GM18858 (cell line): ENCODE data around the gene TXN2.
A peak's percentile ranks its signal among the peaks of the same experiment; 100 is the strongest.
"Not testable (repeated sequence)": the region's sequence is repeated elsewhere in the genome, so short reads cannot be mapped to it uniquely, and the experiment has no call there.

Experiments
- ATAC-seq: cut with Tn5 transposase; IDR thresholded peaks from one replicate; pipeline ENCODE4 v1.9.1; 2021; ENCODE audit not compliant: unreplicated experiment

The TXN2 gene, protein sequence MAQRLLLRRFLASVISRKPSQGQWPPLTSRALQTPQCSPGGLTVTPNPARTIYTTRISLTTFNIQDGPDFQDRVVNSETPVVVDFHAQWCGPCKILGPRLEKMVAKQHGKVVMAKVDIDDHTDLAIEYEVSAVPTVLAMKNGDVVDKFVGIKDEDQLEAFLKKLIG

DNA sequence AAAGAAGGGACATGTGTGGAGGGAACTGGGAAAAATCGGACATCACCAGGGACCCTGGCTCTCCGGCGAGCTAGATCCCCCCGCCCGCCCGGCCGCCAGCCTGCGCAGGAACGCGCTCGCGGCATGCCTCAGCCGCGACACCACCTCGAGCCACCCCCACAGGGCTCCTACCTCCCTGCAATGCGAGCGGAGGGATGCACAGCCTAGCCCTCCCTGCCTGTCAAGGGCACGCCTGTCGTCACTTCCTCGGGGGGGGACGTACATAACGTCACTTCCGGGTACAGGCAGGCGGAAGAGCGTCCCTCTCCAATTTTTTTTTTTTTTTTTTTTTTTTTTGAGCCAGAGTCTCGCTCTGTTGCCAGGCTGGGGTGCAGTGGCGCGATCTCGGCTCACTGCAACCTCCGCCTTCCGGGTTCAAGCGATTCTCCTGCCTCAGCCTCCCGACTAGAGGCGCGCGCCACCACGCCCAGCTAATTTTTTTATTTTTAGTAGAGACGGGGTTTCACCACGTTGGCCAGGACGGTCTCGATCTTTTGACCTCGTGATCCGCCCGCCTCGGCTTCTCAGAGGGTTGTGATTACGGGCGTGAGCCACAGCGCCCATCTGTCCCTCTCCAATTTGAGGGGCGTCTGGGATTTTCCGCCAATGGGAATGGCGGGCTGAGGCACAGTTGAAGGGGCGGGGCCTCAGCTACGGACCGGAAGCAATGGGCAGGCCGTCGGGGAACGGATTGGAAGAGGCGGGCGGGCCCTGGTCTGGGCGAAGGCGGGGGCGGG is at the start of gene TXN2:
TSS of gene TXN2 (minus strand) at position 248 of the 776 bp plus-strand sequence. CDS start 803 bp downstream, outside the sequence.
- ATAC-seq = peak; percentile 60

DNA sequence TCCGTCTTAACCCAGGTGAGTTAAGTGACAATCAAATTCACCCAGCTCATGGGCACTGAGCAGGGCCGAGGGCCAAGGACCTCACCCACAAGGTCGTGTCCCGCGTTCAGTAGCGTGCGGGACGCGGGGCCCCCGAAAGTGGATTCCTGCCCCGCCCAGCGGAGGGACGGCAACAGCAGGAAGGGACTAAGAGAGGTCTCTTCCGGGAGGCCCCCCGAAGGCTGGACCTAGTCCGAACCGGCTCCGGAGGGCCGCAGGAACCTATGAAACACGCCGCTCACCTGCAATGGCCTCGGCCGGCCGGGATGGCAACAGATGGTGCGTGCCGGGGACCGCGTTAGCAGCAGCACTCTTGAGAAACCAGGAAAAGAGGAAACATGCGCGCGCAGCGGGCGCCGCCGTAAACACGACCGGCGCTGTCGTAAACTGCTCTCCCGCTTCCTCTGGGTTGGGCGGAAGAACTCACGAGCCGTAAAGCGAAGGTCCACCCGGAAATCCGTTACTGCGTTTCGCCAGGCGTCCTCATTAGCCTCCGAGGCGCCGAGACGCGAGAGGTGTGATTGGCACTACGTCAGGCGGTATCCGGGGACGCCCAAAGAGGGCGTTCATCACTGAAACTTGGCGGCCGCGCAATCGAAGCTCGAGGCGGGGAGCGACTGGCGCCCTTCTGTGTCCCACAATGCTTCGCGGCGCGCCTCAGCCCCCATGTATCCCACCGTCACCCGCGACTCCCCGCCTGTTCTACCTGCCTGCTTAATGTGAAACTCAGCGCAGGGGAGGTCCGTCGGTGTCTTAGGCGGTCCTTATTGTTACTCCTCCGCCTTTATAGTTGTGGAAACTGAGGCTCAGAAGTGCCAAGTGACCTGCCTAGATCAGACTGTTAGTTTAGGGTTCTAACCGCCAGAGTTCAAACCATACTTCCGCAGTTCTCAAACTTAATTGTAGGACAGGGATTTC is 47.6 kb upstream of the TXN2 start, which contains the start of gene EIF3D:
TSS of gene EIF3D (minus strand) at position 372 of the 957 bp plus-strand sequence. CDS start 3,045 bp downstream, outside the sequence.
- peak; percentile 80 for ATAC-seq

DNA sequence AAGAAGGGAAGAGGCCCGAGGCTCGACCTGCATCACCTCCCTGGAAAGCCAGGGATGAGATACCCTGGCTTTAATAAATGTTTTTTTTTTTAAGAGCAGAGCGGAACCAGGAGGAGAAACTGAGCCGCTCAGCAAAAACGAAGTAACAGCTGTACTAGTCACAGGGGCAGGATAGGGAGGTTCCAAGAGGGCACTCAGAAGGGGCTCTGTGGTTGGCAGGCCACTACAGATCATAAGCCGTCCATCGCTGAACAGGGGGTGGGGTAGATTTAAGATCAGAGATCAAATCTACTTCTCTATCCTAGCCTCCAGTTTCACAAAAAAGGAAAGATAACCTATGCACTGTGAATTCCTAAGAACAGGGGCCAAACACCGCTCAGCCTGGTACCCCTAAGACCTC is 46.9 kb upstream of the TXN2 start:
- ATAC-seq = no peak

DNA sequence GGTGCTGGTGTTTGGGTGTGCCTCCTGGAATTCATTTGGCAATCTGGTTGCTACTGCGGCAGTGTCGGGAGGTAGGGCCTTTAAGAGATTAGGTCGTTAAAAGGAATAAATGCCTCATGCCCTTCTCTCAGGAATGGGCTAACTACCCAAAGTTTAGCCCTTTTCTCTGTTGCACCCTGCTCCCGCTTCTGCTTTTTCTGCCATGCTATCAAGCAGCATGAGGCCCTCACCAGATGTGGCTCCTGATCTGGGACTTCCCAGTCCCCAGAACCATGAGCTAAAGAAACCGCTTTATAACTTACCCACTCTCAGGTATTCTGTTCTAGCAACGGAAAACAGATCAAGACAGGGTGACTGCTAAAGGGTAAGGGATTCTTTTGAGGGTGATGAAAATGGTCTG is 41.2 kb upstream of the TXN2 start:
- no peak for ATAC-seq

DNA sequence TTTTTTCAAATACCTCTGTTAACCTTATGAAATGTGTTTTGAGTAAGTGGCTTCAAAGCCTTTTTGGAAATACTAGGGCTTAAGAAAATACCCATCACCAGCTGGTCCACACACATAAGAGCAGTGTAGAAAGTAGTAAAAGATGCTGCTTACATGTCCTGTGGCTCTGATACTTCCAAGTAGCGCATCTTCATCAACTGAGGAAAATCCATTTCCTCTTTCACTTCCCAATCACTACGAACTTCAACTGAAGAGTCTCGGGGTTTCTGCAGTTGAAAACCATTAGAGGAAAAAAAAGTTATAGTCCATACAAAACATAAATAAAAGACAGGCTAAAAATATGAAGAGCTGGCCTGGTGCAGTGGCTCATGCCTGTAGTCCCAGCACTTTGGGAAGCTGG is 39.0 kb upstream of the TXN2 start:
- ATAC-seq = no peak

DNA sequence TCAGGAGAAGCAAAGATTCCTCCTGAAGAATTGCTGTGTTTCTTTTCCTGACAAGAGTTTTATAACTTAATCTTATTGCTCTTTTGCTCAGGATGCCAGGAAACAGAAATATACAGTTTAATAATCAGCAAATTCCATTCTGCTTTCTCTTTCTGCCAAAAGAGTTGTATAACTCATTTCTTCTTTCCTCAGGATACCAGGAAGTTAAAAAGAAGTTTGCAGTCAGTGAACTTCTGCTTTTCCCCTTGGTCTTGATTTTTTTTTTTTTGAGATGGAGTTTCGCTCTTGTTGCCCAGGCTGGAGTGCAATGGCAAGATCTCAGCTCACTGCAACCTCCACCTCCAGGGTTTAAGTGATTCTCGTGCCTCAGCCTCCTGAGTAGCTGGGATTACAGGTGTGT is 38.5 kb upstream of the TXN2 start:
- not testable (repeated sequence) for ATAC-seq

DNA sequence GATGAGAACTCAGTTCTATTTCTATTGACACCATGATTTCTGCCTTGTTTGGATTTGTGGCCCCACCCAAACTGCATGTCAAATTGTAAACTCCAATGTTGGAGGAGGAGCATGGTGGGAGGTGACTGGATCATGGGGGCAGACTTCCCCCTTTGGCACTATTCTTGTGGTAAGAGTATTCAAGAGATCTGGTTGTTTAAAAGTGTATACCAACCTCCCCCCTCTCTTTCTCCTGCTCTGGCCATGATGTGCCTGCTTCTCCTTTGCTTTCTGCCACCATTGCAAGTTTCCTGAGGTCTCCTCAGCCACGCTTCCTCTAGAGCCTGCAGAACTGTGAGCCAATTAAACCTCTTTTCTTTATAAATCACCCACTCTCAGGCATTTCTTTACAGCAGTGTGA is 33.3 kb upstream of the TXN2 start:
- ATAC-seq = no peak

DNA sequence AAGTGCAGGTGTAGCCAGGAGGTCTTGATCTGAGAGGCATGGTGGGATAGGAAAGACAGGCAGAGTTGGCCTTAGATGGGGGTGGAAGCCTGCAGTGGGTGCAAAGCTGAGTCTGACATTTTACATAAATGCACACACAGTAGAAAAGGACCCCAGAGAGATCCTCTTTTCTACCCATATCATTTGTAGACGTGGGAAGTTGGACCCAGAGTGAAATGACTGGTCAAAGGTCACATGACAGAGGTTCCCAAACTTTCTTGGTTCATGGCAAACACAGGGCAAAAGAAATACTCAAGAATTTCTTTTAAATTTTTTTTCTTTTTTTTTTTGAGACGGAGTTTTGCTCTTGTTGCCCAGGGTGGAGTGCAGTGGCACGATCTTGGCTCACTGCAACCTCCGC is 31.6 kb upstream of the TXN2 start:
- ATAC-seq = no peak

DNA sequence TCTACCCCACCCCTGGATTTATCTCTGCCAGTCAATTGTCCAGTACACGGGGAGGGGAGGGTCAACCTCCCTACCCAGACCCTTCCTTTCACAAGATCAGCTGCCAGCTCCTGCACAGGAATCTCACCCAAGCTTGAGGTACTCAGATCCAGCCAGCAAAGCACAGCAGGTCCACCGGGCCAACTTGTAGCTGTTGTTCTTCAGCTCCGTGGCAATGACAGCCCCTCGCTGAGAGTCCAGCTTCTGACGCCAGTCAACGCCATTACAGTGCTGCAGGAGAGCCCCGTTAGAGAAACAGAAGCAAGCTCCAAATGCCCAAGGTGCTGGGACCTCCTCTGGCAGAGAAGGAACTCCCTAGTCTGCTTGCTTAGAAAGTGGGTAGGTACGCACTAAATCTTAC is 30.9 kb upstream of the TXN2 start:
- no peak for ATAC-seq

DNA sequence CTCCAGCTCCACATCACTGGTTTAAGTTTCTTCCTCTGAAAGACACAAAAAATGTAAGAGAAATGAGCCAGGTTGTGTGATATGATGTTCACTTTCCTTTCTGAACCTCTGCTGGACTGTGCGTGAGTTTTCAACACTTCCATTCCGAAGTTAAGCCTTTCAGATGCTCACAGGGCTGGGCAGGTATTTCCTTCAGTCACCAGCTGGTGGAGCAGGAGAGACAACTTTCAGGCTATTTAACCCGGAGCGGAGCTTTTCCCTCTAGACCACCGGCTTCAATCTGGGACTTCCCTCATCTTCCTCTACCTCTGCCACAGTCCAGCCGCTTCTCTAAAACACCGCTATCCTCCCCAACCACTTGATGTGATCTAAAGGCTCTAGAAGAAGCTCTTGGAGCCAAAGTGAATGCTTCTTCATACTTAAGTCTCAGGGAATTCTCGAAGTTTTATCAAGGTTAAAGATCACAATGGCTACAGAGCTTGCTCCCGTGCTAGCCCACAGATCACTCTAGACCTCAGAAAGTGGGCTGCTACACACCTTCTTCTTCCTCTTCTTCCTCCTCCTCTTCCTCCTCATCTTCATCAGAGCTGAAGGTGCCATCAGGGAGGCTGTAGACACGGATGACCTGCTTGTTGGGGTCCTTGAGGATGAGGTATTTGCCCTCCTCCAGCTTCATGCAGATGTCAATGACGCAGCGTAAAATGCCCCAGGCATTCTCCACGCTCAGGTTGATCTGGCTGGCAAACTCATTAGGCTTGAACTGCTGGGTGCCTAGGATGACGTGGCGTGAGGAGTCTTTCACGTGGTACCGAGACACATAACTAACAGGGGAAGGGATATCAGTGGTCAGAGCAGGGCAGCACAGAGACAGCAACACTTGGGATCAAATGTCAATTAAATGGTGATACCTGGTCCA is 29.8 kb upstream of the TXN2 start:
- ATAC-seq = no peak

DNA sequence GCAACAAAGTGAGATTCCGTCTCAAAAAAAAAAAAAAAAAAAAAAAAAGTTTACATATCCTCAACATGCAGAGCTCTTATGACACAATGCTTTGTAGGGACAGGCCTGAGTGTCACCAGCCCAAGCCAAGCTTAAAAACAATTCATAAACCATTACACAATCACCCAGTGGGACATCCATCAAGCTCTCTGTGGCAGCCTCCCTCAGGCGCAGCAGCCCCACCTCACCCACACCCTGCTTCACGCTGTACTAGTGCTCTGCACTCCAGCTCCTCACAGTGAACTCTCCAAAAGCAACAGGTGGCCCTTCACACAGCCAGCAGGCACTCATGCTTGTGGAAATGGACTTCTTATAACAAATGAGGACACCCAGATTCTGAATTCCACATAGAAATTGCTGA is 28.9 kb upstream of the TXN2 start:
- no peak for ATAC-seq

DNA sequence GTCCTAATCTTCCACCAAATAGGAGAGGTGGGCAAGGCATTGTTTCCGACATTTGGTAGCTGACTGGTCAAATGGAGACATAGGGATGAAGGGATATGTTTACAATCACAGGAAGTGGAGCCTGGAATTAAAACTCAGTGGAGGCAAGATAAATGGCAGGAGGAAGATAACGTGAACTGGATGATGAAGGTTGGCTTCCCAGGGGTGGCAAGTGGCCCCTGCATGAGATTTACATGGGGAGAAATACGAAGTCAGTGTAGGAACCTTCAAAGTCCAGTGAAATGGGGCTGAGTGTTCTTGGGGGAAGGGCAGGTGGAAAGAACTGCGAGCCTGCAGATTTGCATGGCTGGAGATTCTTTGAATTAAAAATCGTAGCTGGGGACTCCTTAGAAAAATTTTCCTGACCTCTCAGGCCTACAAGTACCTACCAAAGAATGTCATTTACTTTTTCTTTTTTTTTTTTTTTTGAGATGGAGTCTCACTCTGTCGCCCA is 26.1 kb upstream of the TXN2 start:
- ATAC-seq = no peak

DNA sequence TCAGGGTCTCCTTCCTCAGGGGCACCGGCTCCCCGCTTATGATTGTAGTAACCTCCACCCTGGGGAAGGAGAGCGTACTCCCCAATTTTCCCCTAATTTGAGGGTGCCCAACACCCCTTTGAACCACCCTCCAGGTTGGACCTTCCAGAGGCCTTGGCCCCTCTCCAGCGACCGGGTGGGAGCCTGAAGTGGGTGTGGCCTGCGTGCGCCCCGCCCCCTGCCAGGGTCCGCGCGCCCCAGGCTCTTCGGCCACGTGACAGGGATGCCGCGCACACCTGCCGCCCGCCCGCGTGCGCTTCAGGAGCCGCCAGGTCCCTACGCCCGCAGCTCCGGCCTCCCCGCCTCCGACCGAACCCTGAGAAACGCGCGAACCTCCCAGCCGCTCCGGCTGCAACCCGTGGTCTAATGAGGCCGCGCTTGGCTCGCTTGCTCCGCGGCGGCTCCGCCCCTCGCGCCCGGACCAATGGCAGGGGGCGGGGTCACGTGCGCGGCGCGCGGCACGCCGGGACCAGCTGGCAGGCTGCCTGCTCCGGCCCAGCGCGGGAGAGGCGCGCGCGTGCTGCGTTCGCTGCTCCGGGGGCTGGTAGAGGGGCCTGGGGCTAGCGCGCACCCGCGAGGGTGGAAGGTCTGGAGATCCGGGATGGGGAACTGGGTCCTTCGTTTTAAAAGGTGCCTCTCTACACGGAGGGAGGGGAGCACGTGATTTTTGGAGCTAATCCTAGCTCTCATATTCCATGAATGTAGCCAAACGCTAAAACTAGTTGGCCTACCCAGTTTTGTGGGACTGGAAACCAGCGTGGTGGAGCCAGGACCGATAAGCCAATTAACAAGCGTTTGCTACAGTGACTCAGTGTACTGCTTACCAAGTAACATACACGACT is 25.4 kb upstream of the TXN2 start, which contains the start of gene FOXRED2:
TSS of gene FOXRED2 (minus strand) at position 404 of the 881 bp plus-strand sequence. CDS start 618 bp downstream, outside the sequence.
- ATAC-seq = peak; percentile 47

DNA sequence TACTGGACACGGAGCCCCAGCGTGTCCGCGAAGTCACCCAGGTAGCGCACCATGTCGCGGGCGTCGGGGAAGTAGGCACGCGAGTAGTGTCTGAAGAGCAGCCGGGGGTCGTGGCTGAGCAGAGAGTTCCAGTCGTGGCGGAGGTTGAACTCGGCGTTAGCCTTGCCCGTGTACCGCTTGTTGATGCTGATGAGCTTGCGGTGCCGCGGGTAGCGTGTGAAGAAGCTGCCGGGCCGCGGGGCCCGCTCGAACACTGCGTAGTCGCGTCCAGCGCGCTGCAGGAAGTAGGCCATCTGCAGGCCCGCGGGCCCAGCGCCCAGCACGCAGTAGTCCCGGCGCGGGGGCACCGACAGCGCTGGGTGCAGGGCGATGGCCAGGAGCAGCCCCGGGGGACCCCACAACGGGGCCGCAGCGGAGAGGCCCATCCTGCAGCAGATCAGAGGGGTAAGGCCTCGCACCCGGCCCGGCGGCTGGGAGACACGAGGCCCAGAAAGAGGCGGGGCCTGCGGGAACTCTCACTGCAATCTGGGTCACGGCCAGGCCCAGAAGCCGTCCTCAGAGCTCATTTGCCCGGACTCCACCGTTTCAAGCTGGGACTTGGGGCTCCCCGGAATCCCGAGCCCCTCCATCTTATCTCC is 24.7 kb upstream of the TXN2 start:
- ATAC-seq = no peak

DNA sequence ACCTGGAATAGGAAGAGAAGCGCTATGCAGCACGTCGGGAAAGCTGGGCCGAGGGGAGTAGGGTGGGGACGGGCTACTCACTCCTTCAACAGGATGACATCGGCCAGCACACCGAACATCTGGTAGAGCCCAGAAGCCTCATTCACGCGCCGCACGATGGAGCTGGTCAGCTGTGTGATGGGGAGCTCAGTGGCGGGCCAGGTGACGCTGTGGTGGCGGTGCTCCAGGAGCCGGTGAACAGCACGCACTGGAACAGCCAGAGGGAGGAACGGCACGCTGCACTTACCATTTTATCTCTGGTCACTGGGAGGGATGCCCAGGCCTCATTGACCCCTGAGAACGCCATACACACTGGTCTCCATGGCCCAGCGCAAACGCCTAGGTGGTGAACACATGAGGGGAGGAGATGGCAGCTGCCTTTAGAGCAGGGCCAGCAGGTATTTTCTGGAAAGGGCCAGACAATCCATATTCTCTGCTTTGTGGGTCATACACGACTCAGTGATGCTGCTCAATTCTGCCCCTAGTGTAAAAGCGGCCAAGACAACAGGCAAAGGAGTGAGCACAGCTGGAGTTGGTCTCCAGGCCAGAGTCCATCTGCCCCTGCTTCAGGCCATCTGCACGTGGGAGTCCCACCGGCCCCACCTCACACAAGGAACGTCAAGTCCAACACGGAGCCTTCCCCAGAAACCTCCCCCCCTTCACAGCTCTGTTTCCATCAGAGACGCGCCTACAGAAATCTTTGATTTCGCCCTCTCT is 16.6 kb upstream of the TXN2 start:
- no peak for ATAC-seq

DNA sequence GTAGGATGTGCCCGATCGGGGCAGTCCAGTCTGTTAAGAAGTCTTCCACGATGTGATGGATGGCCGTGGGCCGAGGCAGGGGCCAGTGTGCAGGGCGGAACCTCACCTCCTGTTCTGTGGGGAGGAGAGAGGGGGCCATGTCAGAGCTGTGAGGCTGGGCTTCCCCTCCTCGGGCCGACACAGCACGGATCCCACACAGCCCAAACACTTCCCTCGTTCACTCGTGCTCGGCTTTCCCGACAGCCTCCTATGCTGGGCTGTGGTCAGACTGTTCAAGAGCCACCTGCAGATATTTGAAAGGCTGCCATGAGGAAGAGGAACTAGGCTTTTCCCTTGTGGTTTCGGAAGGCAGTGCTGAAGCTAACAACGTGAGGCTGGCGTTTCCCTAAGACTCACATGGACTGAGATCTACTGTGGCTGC is 12.3 kb upstream of the TXN2 start:
- ATAC-seq = no peak

DNA sequence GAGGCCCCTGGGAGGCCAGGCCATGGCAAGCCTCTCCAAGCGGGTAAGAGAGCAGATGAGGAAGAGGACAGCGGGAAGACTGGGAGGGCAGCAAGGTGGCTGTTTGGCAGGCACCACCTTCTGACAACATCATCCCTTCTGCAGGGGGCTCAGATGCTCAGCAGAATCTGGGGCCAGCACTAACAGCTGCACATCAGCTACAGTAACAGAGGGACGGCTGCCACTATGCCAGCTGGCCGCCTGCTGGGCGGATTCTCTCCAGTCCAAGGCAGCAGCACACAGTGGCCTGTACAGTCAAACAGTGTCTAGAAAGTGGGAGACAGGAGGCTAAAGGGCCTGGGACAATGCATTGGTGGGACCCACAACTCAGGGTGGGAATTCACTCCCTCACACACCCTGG is 10.7 kb upstream of the TXN2 start:
- ATAC-seq = no peak

DNA sequence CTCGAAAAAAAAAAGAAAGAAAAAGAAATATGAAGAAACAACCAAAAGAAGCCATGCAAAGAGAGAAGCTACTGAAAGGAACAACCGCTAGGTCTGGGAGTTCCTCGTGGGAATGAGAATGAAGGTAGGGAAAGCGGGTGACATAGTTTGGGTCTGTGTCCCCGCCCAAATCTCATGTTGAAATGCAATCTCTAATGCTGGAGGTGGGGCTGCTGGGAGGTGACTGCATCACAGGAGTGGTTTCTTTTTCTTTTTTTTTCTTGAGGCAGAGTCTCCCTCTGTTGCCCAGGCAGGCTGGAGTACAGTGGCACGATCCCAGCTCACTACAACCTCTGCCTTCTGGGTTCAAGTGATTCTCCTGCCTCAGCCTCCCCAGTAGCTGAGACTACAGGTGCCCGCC is 9.7 kb upstream of the TXN2 start:
- ATAC-seq = no peak
